Stimulated activated CD8-positive, alpha-beta memory T cell treated with anti-CD3 and anti-CD28 coated beads, Interleukin-15, amount 100 ng/mL, for 48 hours (primary cell): ENCODE results near the gene THEM4.

Experiments used
- DNase-seq, 2 donors: peaks; one replicate each; pipeline ENCODE4 v3.0.0-alpha.2; 2020; ENCODE audit warnings: low read depth in 2 of 2

THEM4 gene

DNA sequence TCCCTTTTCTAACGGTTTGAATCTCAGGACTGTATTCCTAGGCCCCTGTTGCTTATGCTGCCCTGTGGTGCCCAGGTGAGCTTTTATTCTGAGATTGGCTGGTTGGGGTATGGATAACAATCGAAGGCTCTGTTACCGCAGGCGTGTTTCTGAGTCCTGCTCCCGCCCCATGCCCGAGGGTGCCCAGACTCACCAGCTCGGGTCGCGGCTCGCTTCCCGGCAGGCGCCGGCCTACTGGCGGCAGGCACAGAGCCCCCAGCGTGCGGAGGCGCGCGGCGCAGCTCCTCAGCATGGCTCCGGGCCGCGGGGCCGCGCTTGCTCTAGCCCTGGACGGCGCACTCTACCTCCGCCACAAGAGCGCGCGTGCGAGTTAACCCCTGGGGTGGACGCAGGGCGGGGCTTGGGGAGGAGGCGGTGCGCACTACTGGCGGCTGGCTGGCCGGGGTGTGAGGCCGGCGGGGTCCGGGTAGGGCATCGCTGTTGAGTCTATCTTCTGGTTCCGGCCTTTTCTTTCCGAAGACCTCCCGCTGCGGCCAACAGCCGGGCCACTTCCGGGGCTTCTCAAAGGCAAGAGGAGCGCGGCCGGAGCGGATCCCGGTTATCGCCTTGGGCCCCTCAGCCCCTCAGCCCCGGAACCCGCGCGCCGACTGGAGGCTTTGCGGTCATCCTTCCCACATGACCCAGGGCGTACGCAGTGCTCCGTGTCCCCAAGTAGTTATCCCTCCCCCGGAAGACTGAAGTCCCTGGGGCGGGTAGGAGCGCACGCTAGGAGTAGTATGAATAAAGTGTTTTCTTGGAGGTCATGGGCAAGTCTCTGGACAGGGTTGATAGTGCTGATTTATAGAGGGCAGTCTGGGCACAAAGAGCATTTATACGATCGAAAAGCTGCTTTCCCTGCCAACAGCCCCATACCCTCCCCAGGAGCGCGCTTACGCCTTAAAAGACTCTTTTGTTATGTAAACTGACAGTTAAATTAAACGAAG, at the start of gene THEM4:
THEM4 (minus strand) TSS at position 345 of the 983 bp plus-strand sequence; CDS start at position 292, 53 bp downstream.
- peak; percentile 97 to 98 for DNase-seq

GRCh38 chr1:151958959-151959358, 49.6 kb upstream of the THEM4 start:
- no peak for DNase-seq

- no peak for DNase-seq
These were observed 47.7 kb upstream of the THEM4 start for GRCh38 chr1:151956957-151957497.

DNA sequence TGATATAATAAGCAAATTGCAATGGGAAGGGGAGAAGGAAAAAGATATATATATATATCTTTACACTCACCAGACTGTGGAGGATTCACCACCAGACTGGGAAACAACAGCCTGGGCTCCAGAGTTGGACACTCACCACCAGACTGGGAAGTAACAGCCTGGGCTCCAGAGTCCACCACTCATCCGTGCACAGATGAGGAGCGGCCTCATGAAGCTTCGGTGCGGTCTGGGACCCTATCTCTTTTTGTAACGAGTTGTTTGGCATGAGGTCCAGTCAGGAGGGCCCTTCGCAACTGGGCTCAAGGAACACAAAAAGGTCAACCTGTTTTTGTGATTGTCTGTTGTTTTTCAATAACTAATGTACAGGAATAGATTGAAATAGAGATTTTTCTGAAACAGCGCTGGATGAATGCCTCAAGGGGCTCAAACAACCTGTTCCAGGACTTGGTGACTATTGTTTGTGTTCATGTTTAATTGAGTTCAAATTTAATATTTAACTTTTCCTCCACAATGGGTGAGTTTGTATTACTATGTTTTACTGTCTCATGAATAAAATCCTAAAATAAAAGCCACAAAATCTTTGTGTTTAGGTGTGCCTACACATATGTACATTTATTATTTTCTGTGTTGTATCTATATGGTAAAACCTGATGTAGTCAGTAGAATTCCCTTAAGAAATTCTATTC, 44.2 kb upstream of the THEM4 start:
- DNase-seq = no peak

GRCh38 chr1:151952811-151953210, 43.5 kb upstream of the THEM4 start:
- no peak for DNase-seq

DNA sequence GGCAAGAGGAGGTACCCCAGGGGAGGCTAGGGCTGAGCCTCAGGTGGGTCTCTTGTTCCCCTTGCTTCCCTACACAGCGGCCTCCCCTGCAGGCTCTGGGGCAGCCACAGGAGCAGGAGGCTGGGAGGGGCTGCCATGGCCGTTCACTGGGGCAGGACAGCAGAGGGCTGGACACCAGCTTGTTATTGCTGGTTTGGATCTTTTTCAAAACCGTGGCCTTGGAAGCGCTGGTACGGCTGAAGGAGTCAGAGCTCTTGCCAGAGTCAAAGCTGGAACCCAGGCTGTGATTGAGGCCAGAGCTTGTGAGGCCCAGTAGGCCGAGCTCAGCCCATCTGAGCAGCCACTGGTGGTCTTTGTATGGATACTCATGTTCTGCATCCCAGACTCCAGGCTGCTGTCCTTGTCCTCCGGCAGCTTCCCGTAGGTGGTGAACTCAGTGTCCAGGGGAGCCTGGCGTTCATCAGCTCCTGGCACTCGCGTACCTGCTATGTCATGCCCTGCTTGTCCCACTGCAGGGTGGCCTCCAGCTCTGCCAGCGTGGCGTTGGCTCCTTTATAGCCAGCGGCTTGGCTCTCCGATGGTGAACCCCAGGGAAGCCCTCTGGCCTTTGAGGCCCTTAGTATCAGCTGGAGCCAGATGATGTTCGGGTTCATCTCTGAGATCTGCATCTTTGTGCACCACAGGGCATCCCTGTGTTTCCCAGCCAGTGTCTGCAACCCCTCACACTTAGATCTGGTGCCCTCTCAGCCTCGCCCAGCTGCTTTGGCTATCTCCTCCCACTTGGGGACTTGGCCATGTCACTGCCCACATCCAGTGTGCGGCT, 40.3 kb upstream of the THEM4 start:
- no peak for DNase-seq

GRCh38 chr1:151948506-151948905, 39.2 kb upstream of the THEM4 start:
- no peak for DNase-seq

GRCh38 chr1:151947140-151947539, 37.8 kb upstream of the THEM4 start:
- DNase-seq = no peak

GRCh38 chr1:151945725-151946722, 36.7 kb upstream of the THEM4 start:
- peak; percentile 68 to 79 for DNase-seq

DNA sequence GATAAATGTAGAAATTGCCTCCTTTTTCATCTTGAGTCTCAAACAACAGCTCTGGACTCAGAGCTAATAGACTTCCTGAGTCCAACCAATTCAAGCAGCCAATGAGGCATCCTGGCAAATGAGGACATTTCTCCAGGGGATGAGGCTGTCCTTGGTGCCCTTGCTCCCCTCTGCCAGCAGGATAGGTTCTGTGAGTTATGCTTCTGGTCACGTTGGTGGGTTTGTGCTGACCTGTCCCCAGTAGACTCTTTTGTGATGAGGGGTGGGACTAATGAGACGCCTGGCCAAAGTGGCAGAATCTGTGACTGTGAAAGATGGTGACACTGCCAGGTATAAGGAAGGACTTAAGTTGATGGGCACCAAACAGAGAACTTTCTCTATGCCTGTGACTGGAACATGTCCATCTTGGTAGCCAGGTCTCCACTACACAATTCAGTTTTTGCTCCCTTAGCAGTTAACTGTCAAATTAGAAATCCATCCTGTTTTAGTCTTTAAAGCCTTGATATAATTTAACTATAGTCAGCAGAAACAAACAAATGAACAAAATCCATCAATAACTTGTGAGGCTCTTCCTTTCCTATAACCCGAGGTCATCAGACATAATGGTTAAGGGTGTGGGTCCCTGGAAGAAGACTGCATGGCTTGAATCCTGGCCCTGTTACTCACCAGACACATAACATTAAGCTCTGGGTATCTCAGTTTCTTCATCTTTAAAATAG, 35.7 kb upstream of the THEM4 start:
- no peak for DNase-seq

DNA sequence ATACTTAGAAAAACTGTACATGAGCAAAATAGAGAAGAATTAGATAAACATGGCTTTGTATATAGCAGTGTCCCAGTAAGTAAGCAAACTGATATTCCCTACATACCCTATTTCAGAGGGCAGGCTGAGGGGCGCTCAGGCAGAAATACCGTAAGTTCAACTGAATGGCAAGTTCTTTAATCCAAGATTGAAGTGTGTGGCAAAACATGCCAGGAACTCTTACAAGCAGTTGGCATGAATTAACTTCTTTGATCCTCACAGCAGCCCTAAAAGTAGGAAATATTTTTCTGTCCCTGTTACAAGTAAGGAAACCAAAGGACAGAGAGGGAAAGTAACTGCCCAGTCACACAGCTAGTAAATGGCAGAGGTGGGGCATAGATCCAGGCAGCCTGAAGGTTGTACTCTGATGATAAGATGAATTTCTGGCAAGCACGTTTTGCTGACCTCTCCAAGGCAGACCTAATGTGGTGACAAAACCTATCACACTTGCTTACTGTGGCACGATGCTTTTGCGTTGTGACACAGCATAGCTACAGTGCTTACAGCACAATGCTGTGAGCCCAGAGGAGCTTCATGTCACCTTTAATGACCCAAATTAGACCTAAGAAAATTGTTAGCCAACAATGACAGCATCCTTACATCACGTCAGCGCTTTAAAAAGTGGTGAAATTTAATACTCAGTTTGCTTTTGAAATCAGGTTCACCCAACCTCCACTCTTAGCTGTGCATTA, 35.0 kb upstream of the THEM4 start:
- no peak for DNase-seq

DNA sequence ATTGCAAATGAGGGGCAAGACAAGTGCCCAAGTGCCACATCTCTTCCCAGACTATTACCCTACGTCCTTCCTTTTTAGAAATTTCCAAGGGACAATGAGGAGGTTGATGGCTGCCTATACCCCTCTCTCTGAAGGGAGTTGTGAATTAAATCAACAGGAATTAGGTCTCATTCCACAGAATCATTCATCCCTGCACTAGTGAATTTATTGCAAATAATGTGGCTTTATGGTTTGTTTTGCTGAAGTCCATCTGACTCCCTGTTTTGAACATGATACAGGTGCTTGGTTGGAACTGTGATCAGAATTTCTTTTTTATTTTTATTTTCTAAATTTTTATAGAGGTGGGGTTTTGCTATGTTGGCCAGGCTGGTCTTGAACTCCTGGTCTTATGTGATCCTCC, 34.3 kb upstream of the THEM4 start:
- DNase-seq = no peak

GRCh38 chr1:151942882-151943281, 33.6 kb upstream of the THEM4 start:
- no peak for DNase-seq

DNA sequence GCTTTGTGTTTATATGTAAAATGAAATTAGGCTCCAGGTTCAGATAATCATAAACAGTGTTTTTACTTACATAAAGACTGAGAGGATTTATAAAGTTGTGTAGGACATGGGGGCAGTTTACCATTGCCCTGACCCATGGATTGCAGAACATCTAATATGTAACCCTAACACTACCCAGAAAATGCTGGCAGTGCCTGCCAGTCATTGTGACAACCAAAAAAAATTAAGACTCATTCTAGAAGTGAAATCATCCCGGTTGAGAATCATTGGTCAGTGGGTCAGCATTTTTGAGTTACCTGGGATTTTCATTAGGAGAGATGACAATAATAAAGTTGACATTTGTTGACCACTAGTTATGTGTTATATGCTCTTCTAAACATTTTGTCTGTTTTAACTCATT, 31.2 kb upstream of the THEM4 start:
- no peak for DNase-seq

DNA sequence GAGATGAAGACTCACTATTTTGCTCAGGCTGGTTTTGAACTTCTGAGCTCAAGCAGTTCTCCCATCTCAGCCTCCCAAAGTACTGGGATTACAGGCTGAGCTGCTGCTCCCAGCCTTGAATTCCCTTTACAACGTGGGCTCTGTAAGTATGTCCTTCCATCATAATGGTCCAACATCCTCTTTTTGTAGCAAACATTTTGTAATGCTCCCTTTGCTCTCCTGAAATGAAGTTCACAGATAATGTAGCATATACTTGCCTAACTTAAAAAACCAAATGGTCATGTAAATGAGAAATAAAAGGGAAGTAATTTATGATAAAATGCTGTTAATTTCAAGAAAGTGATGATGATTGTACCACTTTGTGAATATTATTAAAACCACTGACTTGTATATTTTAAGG, 30.5 kb upstream of the THEM4 start:
- no peak for DNase-seq

DNA sequence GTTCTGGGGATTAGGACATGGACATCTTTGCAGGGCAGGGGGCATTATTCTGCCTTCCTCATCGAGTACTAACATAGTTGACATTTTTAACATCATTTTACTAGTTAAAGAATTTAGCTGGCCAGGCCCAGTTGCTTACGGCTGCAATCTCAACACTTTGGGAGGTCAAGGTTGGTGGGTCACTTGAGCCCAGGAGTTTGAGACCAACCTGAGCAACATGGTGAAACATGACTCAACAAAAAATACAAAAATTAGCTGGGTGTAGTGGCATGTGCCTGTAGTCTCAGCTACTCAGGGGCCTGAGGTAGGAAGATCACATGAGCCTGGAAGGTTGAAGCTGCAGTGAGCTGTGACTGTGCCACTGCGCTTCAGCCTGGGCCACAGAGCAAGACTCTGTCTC, 29.8 kb upstream of the THEM4 start:
- no peak for DNase-seq

DNA sequence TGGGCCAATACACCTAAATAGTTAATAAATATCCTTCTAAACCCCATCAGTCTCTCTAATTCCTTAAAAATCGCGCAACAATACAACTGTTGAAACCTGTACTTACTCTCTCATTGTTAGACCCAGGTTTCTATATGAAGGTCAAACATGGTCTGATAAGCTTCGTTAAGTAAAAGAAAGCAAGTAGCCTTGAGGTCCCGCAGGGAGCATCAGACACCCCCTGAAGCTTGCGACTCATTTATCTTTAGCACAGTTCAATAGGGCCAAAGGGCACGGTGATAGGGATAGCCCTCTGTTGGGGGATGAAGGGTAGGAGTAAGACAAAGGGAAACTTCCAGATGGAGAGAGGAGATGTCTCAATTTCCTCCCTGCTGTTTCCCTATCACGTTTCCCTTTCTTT, 27.3 kb upstream of the THEM4 start:
- no peak for DNase-seq

GRCh38 chr1:151935894-151936602, 26.7 kb upstream of the THEM4 start:
- DNase-seq = no peak

- no peak for DNase-seq
These were observed 25.8 kb upstream of the THEM4 start for GRCh38 chr1:151935154-151935553.
